GM21390 (cell line): Measurements from ENCODE around the gene GTF3C5.
A peak's percentile ranks its signal among the peaks of the same experiment; 100 is the strongest.
"Not testable (repeated sequence)": the region's sequence is repeated elsewhere in the genome, so short reads cannot be mapped to it uniquely, and the experiment has no call there.

Experiments
- ATAC-seq: cut with Tn5 transposase; IDR thresholded peaks from one replicate; pipeline ENCODE4 v1.9.1; 2021; ENCODE audit not compliant: unreplicated experiment

The GTF3C5 gene, protein sequence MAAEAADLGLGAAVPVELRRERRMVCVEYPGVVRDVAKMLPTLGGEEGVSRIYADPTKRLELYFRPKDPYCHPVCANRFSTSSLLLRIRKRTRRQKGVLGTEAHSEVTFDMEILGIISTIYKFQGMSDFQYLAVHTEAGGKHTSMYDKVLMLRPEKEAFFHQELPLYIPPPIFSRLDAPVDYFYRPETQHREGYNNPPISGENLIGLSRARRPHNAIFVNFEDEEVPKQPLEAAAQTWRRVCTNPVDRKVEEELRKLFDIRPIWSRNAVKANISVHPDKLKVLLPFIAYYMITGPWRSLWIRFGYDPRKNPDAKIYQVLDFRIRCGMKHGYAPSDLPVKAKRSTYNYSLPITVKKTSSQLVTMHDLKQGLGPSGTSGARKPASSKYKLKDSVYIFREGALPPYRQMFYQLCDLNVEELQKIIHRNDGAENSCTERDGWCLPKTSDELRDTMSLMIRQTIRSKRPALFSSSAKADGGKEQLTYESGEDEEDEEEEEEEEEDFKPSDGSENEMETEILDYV

GRCh38 chr9:133030317-133031129 is at the start of gene GTF3C5:
Gene GTF3C5 (plus strand): TSS chr9:133030997. CDS start chr9:133031012, 15 bp downstream.
- ATAC-seq: peak; percentile 97

DNA sequence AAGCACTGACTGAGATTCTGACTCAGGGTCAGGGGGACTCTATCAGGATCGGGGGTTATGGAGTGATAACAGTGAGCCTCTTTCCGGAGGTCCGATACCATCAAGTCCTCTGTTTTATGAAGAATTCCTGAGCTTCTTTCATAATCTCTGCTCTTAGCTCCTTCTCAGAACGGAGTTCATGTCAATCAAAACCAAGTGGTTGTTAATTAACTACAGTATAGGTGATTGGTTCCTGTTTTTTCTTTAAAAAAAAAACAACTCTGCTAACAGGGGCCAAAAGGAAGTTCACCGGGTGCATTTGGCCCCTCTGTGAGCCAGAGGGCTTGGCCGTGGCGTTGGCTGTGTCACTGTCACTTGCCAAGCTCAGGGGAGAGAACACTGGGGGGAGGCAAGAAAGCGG is 48.3 kb upstream of the GTF3C5 start:
- no peak for ATAC-seq

DNA sequence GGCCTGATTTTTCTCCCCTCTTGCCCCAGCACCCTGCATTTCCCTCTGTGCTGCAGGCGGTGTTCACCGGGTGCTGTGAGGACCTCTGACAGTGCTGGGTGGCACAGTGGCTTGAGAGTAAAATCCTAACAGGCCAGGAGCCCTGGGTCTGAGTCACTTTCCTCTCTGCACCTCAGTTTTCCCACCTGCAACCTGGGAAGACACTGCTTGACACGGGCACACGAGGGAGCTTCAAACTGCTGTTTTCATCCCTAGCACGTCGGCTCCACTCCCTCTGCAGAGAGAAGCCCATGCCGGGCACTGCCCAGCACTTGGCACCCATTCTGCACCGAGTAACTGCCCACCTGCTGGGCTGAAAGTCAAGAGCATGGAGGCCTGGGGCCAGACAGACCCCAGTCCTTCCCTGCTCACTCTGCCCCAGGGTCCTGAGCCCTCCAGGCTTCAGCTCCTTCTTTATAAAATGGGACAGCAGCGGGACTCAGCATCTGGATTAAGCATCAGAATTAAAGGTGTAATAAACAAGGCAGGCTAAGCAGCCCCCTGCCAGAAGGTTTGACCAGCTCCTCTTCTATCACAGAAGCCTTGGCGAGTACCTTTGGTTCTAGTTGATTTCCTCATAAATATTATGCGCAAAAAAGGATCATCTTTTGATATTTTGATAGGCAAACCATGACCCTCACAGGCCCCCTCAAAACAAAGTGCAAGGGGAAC is 47.2 kb upstream of the GTF3C5 start:
- no peak for ATAC-seq

DNA sequence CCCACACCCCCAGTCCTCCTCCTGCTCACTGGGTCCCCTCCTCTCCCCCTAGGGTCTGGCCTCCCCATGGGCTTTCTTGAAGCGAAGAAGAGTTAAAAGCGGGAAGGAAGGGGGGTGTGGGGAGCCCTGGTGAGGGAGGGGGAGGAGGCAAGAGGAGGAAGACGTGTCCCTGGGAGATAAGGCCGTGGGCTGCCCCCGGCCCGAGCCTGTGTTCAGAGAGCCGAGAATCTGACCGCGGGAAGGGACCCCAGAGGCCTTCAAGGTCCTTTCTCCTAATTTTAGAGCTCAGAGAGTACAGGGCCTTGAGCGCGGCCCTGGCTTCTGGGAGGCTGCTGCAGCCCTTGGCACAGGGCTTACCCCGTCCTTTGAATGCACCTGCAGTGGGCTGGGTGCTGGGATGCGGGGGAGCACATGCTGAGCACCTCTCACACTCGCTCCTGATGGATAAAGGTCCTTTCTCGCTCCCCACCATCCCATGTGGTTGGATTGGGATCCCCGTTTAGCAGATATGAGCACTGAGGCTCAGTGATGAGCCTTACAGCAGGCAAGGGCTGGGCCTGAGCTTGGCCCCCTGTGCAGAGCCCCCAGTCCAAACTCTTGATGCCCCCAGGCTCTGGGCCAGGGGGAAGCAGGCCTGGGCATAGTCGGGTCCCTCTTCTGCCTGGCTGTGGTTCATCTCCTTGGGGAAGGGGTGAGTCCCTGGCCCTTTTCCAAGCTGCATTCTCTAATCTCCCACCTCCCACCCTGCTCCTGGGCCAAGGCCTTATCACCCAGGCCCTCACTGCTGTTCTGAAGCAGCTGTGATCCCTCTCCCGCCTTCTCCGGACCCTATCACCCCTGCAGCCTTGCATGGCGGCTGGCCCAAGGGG is 46.4 kb upstream of the GTF3C5 start:
- no peak for ATAC-seq

- ATAC-seq: no peak
Observed at GRCh38 chr9:132985071-132985350, 45.8 kb upstream of the GTF3C5 start.

DNA sequence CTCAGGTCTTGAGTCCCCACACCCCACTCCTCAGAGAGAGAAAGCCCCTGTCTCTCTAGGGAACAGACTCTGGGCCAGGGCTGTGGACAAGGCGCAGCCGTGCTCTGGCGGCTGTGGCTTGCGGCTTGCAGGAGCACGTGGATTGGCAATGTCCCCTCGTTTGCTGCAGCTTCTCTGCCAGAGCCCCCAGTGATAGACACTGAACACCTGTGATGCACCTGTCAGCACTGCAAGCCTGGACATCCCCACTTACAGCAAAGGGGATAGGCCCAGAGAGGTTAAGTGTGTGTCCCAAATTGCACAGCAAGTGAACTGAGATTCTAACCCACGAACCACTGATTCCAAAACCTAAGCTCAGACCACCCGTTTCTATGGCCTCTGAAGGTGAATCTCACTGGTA is 45.3 kb upstream of the GTF3C5 start:
- no peak for ATAC-seq

GRCh38 chr9:132986114-132986513 is 44.7 kb upstream of the GTF3C5 start:
- ATAC-seq: no peak

DNA sequence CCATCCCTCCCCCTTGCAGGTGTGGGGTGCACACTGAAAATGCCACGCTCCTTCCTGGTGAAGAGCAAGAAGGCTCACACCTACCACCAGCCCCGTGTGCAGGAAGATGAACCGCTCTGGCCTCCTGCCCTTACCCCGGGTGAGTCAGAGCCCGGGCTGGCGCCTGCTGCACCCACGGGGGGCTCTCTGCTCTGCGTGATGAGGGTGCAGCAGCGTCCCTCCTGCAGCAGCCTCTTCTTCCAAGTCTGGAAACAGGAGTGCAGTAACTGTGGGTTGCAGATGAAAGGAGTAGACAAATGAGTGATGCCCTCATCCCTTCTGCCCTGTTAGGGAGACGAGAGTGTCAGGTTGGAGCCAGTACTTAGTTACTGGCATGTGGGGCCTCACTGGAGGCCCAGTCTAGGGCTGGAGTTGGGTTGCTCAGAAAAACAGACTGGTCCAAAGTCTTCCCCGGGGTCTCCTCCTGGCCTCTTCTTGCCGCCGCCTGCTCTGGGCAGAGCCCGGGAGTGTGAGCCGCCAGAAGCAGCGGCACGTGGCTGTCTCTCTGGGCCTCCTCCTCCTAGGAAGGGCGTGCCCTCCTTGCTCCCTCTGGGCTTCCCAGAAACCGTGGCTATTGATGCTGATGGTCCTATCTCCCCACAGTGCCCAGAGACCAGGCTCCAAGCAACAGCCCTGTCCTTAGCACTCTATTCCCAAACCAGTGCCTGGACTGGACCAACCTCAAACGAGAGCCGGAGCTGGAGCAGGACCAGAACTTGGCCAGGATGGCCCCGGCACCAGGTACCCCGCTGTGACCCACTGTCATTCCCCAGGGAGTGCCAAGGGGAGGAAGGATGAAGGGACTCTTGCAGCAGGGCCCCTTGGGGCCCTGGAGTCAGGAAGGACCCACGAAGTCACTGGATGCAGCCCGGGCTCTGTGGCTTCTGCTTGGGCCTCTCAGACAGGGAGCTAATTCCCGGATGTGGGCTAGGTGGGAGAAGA is 43.9 kb upstream of the GTF3C5 start:
- no peak for ATAC-seq

GRCh38 chr9:132988244-132989013 is 42.4 kb upstream of the GTF3C5 start:
- ATAC-seq: no peak

GRCh38 chr9:132989014-132989310 is 41.8 kb upstream of the GTF3C5 start:
- no peak for ATAC-seq

DNA sequence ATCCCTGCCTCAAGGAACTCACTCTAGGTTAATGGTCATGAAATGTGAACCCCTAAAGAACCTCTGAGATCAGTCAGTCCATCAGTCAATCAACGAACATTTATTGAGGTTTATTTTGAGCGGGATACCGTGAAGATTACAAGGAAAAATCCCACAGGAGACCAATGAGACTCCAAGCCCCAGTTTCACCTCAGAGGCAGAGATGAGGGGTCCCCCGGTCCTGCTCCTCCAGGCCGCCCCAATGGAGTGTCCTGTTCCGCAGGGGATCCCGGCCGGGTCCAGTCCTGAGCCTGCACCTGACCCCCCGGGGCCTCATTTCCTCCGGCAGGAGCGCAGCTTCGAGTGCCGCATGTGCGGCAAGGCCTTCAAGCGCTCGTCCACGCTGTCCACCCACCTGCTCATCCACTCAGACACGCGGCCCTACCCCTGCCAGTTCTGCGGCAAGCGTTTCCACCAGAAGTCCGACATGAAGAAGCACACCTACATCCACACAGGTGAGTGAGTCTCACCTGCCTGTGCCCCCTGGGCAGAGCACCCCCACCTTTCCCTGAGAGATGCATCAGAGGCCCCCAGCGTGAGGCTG is 41.3 kb upstream of the GTF3C5 start:
- ATAC-seq: no peak

GRCh38 chr9:132989998-132990557 is 40.7 kb upstream of the GTF3C5 start:
- not testable (repeated sequence) for ATAC-seq

DNA sequence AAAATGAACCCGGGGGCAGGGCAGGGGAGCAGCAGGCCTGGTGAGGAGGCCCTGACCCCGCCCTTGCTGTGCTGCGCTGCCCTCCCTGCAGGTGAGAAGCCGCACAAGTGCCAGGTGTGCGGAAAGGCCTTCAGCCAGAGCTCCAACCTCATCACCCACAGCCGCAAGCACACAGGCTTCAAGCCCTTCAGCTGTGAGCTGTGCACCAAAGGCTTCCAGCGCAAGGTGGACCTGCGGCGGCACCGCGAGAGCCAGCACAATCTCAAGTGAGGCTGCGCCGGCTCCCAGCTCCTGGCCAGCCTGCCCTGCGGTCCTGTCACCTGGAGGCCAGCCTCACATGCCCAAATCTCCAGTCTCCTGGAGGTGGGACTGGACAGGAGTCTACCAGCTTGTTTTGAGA is 40.0 kb upstream of the GTF3C5 start:
- no peak for ATAC-seq

DNA sequence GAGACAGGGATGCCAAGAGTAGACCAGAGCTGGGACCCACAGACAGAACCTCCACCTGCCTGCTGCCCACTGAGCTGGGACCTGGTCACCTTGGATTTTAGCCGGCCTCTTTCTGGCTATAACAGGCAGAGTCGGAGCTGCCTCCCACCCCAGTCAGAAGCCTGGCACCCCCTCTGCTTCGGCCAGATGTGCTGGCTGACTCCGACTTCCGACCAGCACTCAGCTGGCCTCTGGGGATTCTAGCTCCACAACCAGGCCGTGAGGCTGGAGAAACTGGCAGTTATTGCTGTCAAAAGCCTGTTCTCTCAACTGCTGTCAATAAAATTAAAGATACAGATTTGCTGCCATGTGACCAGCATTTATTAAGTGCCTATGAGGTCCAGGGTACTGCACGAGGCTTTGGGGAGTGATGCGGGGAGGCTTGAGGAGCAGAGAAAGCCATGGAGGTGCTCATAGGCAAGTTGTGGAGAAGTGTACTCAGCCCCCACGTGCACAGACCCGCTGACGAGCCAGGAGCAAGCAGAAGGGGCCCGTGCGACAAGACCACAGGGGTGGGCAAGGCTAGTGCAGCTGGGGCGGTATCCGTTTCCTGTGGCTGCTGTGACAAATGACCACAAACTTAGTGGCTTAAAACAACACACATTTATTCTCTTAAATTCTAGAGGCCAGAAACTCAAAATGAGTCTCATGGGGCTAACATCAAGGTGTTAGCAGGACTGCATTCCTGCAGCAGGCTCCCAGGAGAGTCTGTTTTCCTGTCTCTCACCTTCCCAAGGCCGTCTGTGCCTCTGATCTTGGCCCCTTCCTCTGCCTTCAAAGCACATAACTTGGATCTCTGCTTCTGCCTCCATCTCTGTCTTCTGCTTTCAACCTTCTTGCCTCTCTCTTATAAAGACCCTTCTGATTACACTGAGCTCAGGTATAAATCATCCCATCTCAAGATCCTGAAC is 39.2 kb upstream of the GTF3C5 start:
- ATAC-seq: no peak

- no peak for ATAC-seq
Observed at GRCh38 chr9:132993511-132993939, 37.3 kb upstream of the GTF3C5 start.

DNA sequence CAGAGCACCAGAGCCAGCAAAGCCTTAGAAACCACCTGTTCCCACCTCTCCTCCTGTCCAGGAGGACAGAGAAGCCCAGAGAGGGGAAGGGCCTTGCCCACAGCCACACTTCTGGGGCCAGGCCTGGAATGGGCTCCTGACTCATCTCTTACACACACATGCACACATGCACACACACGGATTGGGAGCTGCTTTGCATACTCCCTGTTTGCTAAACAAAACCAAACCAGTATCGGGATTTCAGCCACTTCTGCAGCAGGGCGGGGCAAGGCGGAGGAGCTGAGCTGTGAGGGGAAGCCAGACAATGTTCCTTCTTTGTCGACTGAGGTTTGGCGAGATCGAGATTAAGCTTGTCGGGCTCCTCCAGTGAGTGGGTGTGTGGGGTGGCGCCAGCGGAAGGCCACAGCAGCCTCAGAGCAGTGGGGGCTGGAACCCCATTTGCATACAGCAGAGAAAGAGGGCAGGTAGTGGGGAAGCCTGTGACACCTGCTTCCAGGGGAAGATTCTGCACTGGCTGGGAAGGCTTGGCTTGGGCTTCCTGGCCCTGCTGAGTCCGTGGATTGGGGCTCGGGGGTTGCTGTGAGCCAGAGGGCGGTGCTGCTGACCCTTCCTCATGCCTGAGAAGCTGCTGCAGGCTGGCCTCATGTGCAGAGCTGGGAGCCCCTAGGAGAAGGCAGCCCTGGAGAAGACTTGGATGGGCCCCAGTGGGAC is 36.2 kb upstream of the GTF3C5 start:
- no peak for ATAC-seq

GRCh38 chr9:132995121-132995420 is 35.7 kb upstream of the GTF3C5 start:
- no peak for ATAC-seq
